Body of pancreas (tissue), 4 donors: ENCODE results near the gene PRELP. TPM values are rescaled to one million over a fixed set of nuclear protein-coding genes. Genes with fewer than 3 reads are reported as not detected.

ENCODE experiments used
- ATAC-seq: fragments of 150-250 bp; one replicate; pipeline ENCODE4 v1.9.1; 2016
- DNase-seq, 4 donors: peaks; one replicate each; pipeline ENCODE4 v3.0.0-alpha.2; 2019
- H3K27ac ChIP-seq, 4 donors: fragments of 200-600 bp; sonication (generic); 1 replicate in 3 of 4; 2 replicates in 1 of 4; pipeline versions ENCODE4 v1.5.1 to v1.6.1; 2016 to 2019; ENCODE audit warnings: mild to moderate bottlenecking in 1 of 4, mixed read lengths in 1 of 4, moderate library complexity in 1 of 4
- H3K27me3 ChIP-seq, 2 donors: fragments of 200-600 bp; sonication (generic); one replicate each; pipeline ENCODE4 v1.6.0; 2016; ENCODE audit warnings: mild to moderate bottlenecking in 1 of 2
- H3K36me3 ChIP-seq, 2 donors: fragments of 200-600 bp; sonication (generic); replicated peaks in 1 of 2; 2 replicates each; pipeline ENCODE4 v1.5.1; 2016; ENCODE audit warnings: low read depth in 2 of 2; ENCODE audit not compliant: insufficient read depth in 1 of 2
- H3K4me1 ChIP-seq: fragments of 200-600 bp; sonication (generic); one replicate; pipeline ENCODE4 v1.6.0; 2016
- H3K4me3 ChIP-seq, 2 donors: fragments of 200-600 bp; sonication (generic); 1 replicate in 1 of 2; 2 replicates in 1 of 2; pipeline ENCODE4 v1.5.1; 2016 to 2019
- H3K9me3 ChIP-seq, 3 donors: fragments of 200-600 bp; sonication (generic); 1 replicate in 2 of 3; 2 replicates in 1 of 3; pipeline ENCODE4 v1.5.1; 2016
- CTCF ChIP-seq, 7 experiments: fragments of 450-650 bp in 4 of 7; fragments of 200-600 bp in 3 of 7; sonication (generic) in 3 of 7; IDR thresholded peaks; one replicate each; pipeline ENCODE4 v1.5.1; 2016 to 2019; ENCODE audit warnings: antibody characterized with exemption in 7 of 7
- POLR2A ChIP-seq, 3 donors: fragments of 450-650 bp; IDR thresholded peaks; one replicate each; pipeline ENCODE4 v1.6.1; 2016; ENCODE audit warnings: antibody characterized with exemption in 3 of 3, mild to moderate bottlenecking in 2 of 3
- WGBS, 2 donors: methylation state at CpG; one replicate each; pipeline ENCODE4 v1.1.5; 2017; 5-methylcytosine and 5-hydroxymethylcytosine counted together
- intact Hi-C: fragments of 100-400 bp; cut with DNase I; formaldehyde crosslinking; loops from one replicate; pipeline ENCODE4 v1.15.1; 2023
- total RNA-seq, 2 donors: library from RNA; depleted of rRNA; stranded (reverse); fragments of >200 nt; gene quantifications; one replicate each; pipeline ENCODE4 v1.1.0, GENCODE V29; 2016

The PRELP gene
- total RNA-seq, 2 donors from 2014 or later = 14.8 to 28.0 TPM

- DNase-seq (no peak), ATAC-seq (no peak)
- Histone ChIP-seq H3K27me3 (no peaks in the 10 kb centered on the region), H3K36me3 (no peaks in the 10 kb centered on the region), H3K27ac (no peak overlapping the region), H3K4me3 (no peak overlapping the region), H3K4me1 (peaks cover 28% of the 10 kb centered on the region), H3K9me3 (no peaks in the 10 kb centered on the region)
- WGBS, 2 donors = 85 to 89% methylated on average over 5 of the region's 5 CpGs
- TF ChIP-seq CTCF (IDR thresholded peaks at IDR 0.05) (no peak), POLR2A (IDR thresholded peaks at IDR 0.05) (no peak)
- intact Hi-C loops = no loop called here
Observed at GRCh38 chr1:203539831-203540546, 64.4 kb downstream of the PRELP start.

Other genes starting within 250 kb of the PRELP start
- under 1 TPM in 1 of 2 donors, not detected in 1; 0.26 TPM for gene CHIT1, start 246.1 kb upstream of the PRELP start, total RNA-seq
- 100 to 1,000 TPM; 122 to 160 TPM for gene BTG2, start 170.3 kb upstream of the PRELP start, total RNA-seq
- gene FMOD, start 124.7 kb upstream of the PRELP start, total RNA-seq = 10 to 100 TPM; 14.2 to 18.7 TPM
- gene OPTC, start 18.3 kb downstream of the PRELP start, total RNA-seq = not detected
- 10 to 100 TPM; 27.5 to 31.3 TPM for gene ATP2B4, start 151.0 kb downstream of the PRELP start, total RNA-seq